Heart right ventricle (tissue), 16 donors: Measurements from ENCODE around the gene RETREG3. TPM values are rescaled to one million over a fixed set of nuclear protein-coding genes. Genes with fewer than 3 reads are reported as not detected.
A peak's percentile ranks its signal among the peaks of the same experiment; 100 is the strongest.

Source experiments
- ATAC-seq, 8 donors: fragments of 200-7000 bp; cut with Tn5 transposase; one replicate each; pipeline ENCODE4 v1.9.1; 2020; ENCODE audit warnings: mild to moderate bottlenecking in 8 of 8, moderate library complexity in 8 of 8, moderate number of reproducible peaks in 1 of 8
- DNase-seq, 2 donors: peaks; one replicate each; pipeline ENCODE4 v3.0.0-alpha.2; 2020
- H3K27ac ChIP-seq, 10 donors: fragments of 200-600 bp; sonication (generic) in 2 of 10; one replicate each; pipeline versions ENCODE4 v1.5.0 to v1.8.0; 2020 to 2022; ENCODE audit warnings: mild to moderate bottlenecking in 3 of 10
- H3K27me3 ChIP-seq, 7 donors: fragments of 200-600 bp; one replicate each; pipeline ENCODE4 v1.8.0; 2021 to 2022; ENCODE audit warnings: mild to moderate bottlenecking in 2 of 7
- H3K36me3 ChIP-seq, 9 donors: fragments of 200-600 bp; sonication (generic) in 1 of 9; one replicate each; pipeline versions ENCODE4 v1.5.0 to v1.8.0; 2020 to 2022; ENCODE audit warnings: mild to moderate bottlenecking in 2 of 9
- H3K4me1 ChIP-seq, 9 donors: fragments of 200-600 bp; sonication (generic) in 1 of 9; one replicate each; pipeline versions ENCODE4 v1.5.0 to v1.8.0; 2020 to 2022; ENCODE audit warnings: mild to moderate bottlenecking in 4 of 9
- H3K4me3 ChIP-seq, 10 donors: fragments of 200-600 bp; sonication (generic) in 2 of 10; one replicate each; pipeline versions ENCODE4 v1.5.0 to v1.8.0; 2020 to 2022; ENCODE audit warnings: mild to moderate bottlenecking in 7 of 10, moderate library complexity in 2 of 10
- H3K9me3 ChIP-seq, 11 donors: fragments of 200-600 bp in 10 of 11; sonication (generic) in 2 of 11; one replicate each; pipeline versions ENCODE4 v1.5.0 to v1.8.0; 2013 to 2022; ENCODE audit warnings: mild to moderate bottlenecking in 2 of 11, control low read depth in 1 of 11, moderate library complexity in 1 of 11
- WGBS, 2 donors: extraction: QIAGEN DNeasy Blood & Tissue Kit; methylation state at CpG; one replicate each; pipeline ENCODE4 v1.1.7; 2013; ENCODE audit warnings: inconsistent platforms in 1 of 2; 5-methylcytosine and 5-hydroxymethylcytosine counted together
- intact Hi-C, 10 donors: fragments of 100-400 bp; cut with DNase I; formaldehyde crosslinking; loops; one replicate each; pipeline versions ENCODE4 v1.11.1 to v1.14.2; 2022
- polyA plus RNA-seq, 2 donors: library from polyadenylated mRNA; stranded (reverse); fragments of 200-250 nt; gene quantifications; one replicate each; pipeline ENCODE4 v1.2.3, GENCODE V29; 2013
- total RNA-seq, 10 donors: library from RNA; stranded (reverse); fragmentation: NEBNext Ultra II Directional in 3 of 10; extraction: Animal tissue kit (Norgen Biotek cat#: 25700) in 3 of 10; gene quantifications; one replicate each; pipeline versions ENCODE4 v1.2.1 to v1.2.4, GENCODE V29; 2021 to 2023
- TF ChIP-seq, protein P1 (sequence below), 9 donors: fragments of 200-600 bp; sonication (generic) in 2 of 9; IDR thresholded peaks; one replicate each; pipeline versions ENCODE4 v1.5.0 to v1.8.0; 2021 to 2022; ENCODE audit warnings: antibody characterized with exemption in 9 of 9, mild to moderate bottlenecking in 5 of 9, moderate library complexity in 1 of 9
- donor health status: Arrhythmogenic right ventricular cardiomyopathy.
- donor health status: ischemic (EF 13 %, LVEDD 7.1; RV severe dilation, severe dysfunction).
- donor health status: healthy with polysubstance abuse.
- donor health status: DM: no; HTN: yes; CAD: no.
- donor health status: DM: no; HTN: no; CAD: no.
- donor health status: ischemic (EF 25% LVEDD 6.9; RV normal size, moderate dysfunction).
- donor health status: ischemic (EF 25% LVEDD 5.7; RV mildly dilated, moderate dysfunction).
- donor health status: healthy.
- donor health status: DM: yes; HTN: yes; CAD: no.
- donor health status: Ischemic cardiomyopathy.
- donor health status: ischemic (EF 35%, LVEDD 5.7; RV mildly dilated, moderate dysfunction).
- donor health status: nonischemic (EF 11% LVEDD 7.7; RV severe dilation, severe dysfunction).
- donor health status: DM: yes; HTN: yes; CAD: no.
- donor health status: PGD.
- donor health status: ischemic (EF 29% LVEDD 5.4; RV normal size, mild dysfunction).
- donor health status: nonischemic (EF 23%, LVEDD 6.1; RV moderate dilation, normal function).

RETREG3 gene
- total and polyA plus RNA-seq, 12 donors, result 9.8 to 29.9 (median 22.8) TPM

DNA sequence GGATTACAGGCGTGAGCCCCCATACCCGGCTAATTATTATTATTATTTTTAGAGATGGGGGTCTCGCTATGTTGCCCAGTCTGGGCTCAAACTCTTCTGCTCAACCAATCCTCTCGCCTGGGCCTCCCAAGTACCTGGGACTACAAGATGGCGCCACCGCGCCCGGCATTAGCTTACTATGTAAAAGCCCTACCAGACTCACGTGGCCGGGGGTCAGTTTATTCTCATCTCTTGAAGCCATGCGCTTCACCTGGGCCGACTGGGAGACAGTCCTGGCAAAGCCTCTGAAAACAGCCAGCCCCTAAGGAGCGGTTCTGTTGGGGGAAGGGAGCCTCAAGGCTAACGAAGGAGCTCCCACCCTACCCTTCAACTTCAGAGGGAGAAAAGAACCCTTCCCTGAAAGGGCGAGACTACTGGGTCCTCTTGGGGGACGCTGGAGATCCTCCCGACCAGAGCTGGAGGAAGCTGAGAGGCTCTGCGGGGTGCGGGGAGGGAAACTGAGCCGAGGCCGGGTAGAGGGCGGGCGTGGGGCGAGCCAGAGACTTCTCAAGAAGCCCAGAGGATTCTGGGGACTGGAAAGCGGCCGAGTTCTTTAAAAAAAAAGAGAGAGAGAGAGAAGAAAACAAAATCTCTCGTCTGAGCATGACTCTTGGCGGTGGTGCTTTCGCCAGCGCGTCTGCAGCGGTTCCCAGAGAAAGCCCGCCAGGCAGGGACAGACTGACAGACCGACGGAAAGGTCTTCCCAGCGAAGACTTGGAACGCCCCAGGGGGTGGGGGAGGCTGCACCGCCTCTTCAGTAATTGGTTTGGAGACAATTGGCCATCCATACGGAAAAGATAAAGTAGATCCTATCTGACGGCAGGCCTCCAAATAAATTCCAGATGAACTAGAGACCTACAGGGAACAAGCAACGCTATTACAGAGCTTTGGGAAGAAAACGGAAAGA is 44.3 kb upstream of the RETREG3 start:
- DNase-seq (peak; percentile 57 to 75), ATAC-seq (peak; percentile 75 to 88 (median 82))
- Histone ChIP-seq H3K36me3 (no peaks in the 10 kb centered on the region), H3K27ac (peak overlapping the region; percentile 37 to 86 (median 74)), H3K9me3 (no peaks in the 10 kb centered on the region), H3K4me3 (peak overlapping the region in 9 of 10 donors; percentile 21 to 55 (median 45)), H3K4me1 (peaks cover 0 to 15% (median 12%) of the 10 kb centered on the region in 9 donors), H3K27me3 (peaks cover 0 to 14% (median 0%) of the 10 kb centered on the region in 7 donors)
- intact Hi-C loops, result no loop called here
- WGBS, 2 donors, result 25 to 27% methylated on average over 41 to 42 of the region's 42 CpGs
- TF ChIP-seq, protein P1, sequence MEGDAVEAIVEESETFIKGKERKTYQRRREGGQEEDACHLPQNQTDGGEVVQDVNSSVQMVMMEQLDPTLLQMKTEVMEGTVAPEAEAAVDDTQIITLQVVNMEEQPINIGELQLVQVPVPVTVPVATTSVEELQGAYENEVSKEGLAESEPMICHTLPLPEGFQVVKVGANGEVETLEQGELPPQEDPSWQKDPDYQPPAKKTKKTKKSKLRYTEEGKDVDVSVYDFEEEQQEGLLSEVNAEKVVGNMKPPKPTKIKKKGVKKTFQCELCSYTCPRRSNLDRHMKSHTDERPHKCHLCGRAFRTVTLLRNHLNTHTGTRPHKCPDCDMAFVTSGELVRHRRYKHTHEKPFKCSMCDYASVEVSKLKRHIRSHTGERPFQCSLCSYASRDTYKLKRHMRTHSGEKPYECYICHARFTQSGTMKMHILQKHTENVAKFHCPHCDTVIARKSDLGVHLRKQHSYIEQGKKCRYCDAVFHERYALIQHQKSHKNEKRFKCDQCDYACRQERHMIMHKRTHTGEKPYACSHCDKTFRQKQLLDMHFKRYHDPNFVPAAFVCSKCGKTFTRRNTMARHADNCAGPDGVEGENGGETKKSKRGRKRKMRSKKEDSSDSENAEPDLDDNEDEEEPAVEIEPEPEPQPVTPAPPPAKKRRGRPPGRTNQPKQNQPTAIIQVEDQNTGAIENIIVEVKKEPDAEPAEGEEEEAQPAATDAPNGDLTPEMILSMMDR (IDR thresholded peaks at IDR 0.05), result no peak

DNA sequence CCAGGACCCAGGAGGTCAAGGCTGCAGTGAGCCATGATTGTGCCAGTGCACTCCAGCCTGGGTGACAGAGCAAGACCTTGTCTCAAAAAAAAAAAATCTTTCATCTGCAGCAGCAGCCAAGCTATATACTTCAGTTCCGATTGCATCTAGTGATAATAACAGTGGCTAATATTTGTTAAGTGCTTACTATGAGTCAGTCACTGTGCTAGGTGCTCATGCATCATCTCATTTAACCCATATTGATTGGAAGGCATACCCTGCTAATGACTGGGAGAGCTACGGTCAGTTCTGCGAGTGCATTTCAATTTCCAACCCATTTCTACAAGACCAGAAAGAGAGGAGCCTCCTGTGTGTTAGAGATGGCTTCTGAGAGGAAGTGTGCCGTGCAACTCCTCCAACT is 42.2 kb upstream of the RETREG3 start:
- 76 to 80% methylated on average over 4 of the region's 4 CpGs for WGBS, 2 donors
- intact Hi-C loops, result no loop called here
- DNase-seq, result no peak
- Histone ChIP-seq H3K27ac (no peak overlapping the region), H3K9me3 (no peaks in the 10 kb centered on the region), H3K36me3 (no peaks in the 10 kb centered on the region), H3K4me3 (no peak overlapping the region), H3K4me1 (peaks cover 0 to 15% (median 12%) of the 10 kb centered on the region in 9 donors), H3K27me3 (peaks cover 0 to 14% (median 0%) of the 10 kb centered on the region in 7 donors)
- no peak for ATAC-seq
- TF ChIP-seq, protein P1 (IDR thresholded peaks at IDR 0.05), result no peak

DNA sequence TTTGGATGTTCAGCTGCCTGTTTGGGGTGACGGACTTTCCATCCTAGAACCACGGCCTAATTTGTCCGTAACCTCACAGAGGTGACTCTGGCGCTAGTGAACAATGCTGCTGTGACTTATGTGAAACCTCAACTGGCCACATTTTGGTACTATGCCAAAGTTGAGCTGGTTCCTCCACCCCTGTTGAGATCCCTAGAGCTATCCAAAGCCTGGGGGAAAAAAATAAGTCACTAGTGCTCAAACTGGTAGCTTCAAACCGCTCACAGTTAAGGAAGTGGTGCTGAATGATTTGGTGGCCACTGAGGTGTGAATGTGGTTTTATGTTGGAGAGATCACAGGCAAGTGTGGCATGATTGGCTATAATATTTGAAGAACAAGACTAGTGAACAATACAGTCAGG is 38.6 kb upstream of the RETREG3 start:
- H3K36me3 ChIP-seq, result no peaks in the 10 kb centered on the region
- ATAC-seq, result no peak
- no peak overlapping the region for H3K4me3 ChIP-seq
- H3K4me1 ChIP-seq, result no peaks in the 10 kb centered on the region
- peaks cover 0 to 3% (median 0%) of the 10 kb centered on the region in 7 donors for H3K27me3 ChIP-seq
- no peak overlapping the region for H3K27ac ChIP-seq
- DNase-seq, result no peak
- TF ChIP-seq, protein P1 (IDR thresholded peaks at IDR 0.05), result no peak
- H3K9me3 ChIP-seq, result no peaks in the 10 kb centered on the region
- intact Hi-C loops, result no loop called here
- WGBS, 2 donors, result 88 to 90% methylated on average over 5 of the region's 5 CpGs

DNA sequence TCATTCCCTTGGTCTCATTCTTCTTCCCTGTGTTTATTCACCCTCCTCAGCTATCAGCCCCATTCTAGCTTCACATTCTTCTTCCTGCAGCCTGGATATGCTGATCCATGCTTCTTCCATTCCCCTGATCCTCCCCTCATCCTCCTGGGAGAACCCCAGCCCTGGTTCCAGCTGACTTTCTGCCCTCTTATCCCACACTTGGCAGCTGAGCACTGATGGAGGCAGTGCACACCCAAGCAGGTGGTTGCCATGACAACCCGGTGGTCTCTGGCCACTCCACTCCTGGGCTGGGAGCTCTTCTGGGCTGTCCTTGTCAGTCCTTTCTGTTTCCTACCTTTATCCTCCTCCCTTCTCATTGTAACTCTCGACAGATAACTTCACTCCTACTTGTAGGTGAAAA is 33.2 kb upstream of the RETREG3 start:
- intact Hi-C loops, result no loop called here
- Histone ChIP-seq H3K27ac (no peak overlapping the region), H3K4me1 (no peaks in the 10 kb centered on the region), H3K9me3 (no peaks in the 10 kb centered on the region), H3K4me3 (no peak overlapping the region), H3K27me3 (peaks cover 0 to 7% (median 0%) of the 10 kb centered on the region in 7 donors), H3K36me3 (no peaks in the 10 kb centered on the region)
- 31 to 34% methylated on average over 2 of the region's 2 CpGs for WGBS, 2 donors
- no peak for ATAC-seq
- TF ChIP-seq, protein P1 (IDR thresholded peaks at IDR 0.05), result no peak
- no peak for DNase-seq
